GM23248 (cell line): ENCODE data around the gene PSD4. TPM values are rescaled to one million over a fixed set of nuclear protein-coding genes. Genes with fewer than 3 reads are reported as not detected.

Experiments used
- DNase-seq: peaks from one replicate; pipeline ENCODE4 v3.0.0-alpha.2; 2015
- H2AFZ ChIP-seq: fragments of 200-600 bp; sonication (generic); 2 replicates; pipeline ENCODE4 v1.6.1; 2016; ENCODE audit warnings: antibody characterized with exemption
- H3F3A ChIP-seq: fragments of 200-600 bp; sonication (generic); 2 replicates; pipeline ENCODE4 v1.6.1; 2016; ENCODE audit warnings: mild to moderate bottlenecking, antibody characterized with exemption, mixed run types; ENCODE audit not compliant: insufficient read depth
- H3K27ac ChIP-seq: fragments of 200-600 bp; sonication (generic); 2 replicates; pipeline ENCODE4 v1.5.1; 2016; ENCODE audit warnings: mild to moderate bottlenecking
- H3K27me3 ChIP-seq: fragments of 200-600 bp; sonication (generic); replicated peaks from 2 replicates; pipeline ENCODE4 v1.6.1; 2016; ENCODE audit warnings: mild to moderate bottlenecking; ENCODE audit not compliant: insufficient read depth
- H3K36me3 ChIP-seq: fragments of 200-600 bp; sonication (generic); 2 replicates; pipeline ENCODE4 v1.6.1; 2016; ENCODE audit warnings: low read depth, mild to moderate bottlenecking
- H3K4me1 ChIP-seq: fragments of 200-600 bp; sonication (generic); 2 replicates; pipeline ENCODE4 v1.6.1; 2016; ENCODE audit warnings: mild to moderate bottlenecking; ENCODE audit not compliant: insufficient read depth
- H3K4me2 ChIP-seq: fragments of 200-600 bp; sonication (generic); one replicate; pipeline ENCODE4 v1.6.1; 2016; ENCODE audit warnings: mild to moderate bottlenecking; ENCODE audit not compliant: unreplicated experiment
- H3K4me3 ChIP-seq: fragments of 200-600 bp; sonication (generic); 2 replicates; pipeline ENCODE4 v1.5.1; 2016; ENCODE audit warnings: mild to moderate bottlenecking
- H3K79me2 ChIP-seq: fragments of 200-600 bp; sonication (generic); 2 replicates; pipeline ENCODE4 v1.6.1; 2016; ENCODE audit warnings: mild to moderate bottlenecking; ENCODE audit not compliant: insufficient read depth
- H3K9ac ChIP-seq: fragments of 200-600 bp; sonication (generic); 2 replicates; pipeline ENCODE4 v1.6.1; 2016; ENCODE audit warnings: mild to moderate bottlenecking
- H3K9me2 ChIP-seq: fragments of 200-600 bp; sonication (generic); 2 replicates; pipeline ENCODE4 v1.6.1; 2016; ENCODE audit warnings: mixed run types, mild to moderate bottlenecking, moderate library complexity; ENCODE audit not compliant: insufficient read depth
- H3K9me3 ChIP-seq: fragments of 200-600 bp; sonication (generic); one replicate; pipeline ENCODE4 v1.6.1; 2017; ENCODE audit warnings: low read depth
- H4K20me1 ChIP-seq: fragments of 200-600 bp; sonication (generic); 2 replicates; pipeline ENCODE4 v1.6.0; 2016; ENCODE audit not compliant: insufficient read depth
- EZH2 ChIP-seq: fragments of 200-600 bp; sonication (generic); IDR thresholded peaks from 2 replicates; pipeline ENCODE4 v1.6.1; 2018; ENCODE audit warnings: antibody characterized with exemption, mild to moderate bottlenecking; ENCODE audit not compliant: insufficient read depth, poor library complexity, severe bottlenecking
- EZH2phosphoT487 ChIP-seq: fragments of 200-600 bp; sonication (generic); IDR thresholded peaks from 2 replicates; pipeline ENCODE4 v1.6.1; 2018; ENCODE audit warnings: antibody characterized with exemption, moderate library complexity, mild to moderate bottlenecking, low read depth; ENCODE audit not compliant: insufficient read depth
- WGBS, 2 experiments: methylation state at CpG; one replicate each; pipeline ENCODE4 v1.1.6; 2015 to 2017; ENCODE audit warnings: low lambda C conversion rate in 2 of 2, low coverage in 1 of 2; ENCODE audit errors: missing lambda C conversion rate in 2 of 2; 5-methylcytosine and 5-hydroxymethylcytosine counted together
- in situ Hi-C: fragments of 300-500 bp; cut with MboI; formaldehyde crosslinking; loops from 2 replicates; pipeline ENCODE4 v1.15.0; 2020
- polyA plus RNA-seq: library from polyadenylated mRNA; unstranded; fragments of >200 nt; fragmentation: Nextera tagmentation; extraction: Ambion mirVana; gene quantifications from 2 replicates; pipeline ENCODE4 v1.2.1, GENCODE V29; 2016
- total RNA-seq: library from RNA; depleted of rRNA; stranded (reverse); fragments of >200 nt; shearing (Covaris generic); gene quantifications from 2 replicates; pipeline ENCODE4 v1.2.3, GENCODE V29; 2014

Gene PSD4
- total and polyA plus RNA-seq, 2 experiments from 2014 or later = 1.1 to 6.1 TPM

DNA sequence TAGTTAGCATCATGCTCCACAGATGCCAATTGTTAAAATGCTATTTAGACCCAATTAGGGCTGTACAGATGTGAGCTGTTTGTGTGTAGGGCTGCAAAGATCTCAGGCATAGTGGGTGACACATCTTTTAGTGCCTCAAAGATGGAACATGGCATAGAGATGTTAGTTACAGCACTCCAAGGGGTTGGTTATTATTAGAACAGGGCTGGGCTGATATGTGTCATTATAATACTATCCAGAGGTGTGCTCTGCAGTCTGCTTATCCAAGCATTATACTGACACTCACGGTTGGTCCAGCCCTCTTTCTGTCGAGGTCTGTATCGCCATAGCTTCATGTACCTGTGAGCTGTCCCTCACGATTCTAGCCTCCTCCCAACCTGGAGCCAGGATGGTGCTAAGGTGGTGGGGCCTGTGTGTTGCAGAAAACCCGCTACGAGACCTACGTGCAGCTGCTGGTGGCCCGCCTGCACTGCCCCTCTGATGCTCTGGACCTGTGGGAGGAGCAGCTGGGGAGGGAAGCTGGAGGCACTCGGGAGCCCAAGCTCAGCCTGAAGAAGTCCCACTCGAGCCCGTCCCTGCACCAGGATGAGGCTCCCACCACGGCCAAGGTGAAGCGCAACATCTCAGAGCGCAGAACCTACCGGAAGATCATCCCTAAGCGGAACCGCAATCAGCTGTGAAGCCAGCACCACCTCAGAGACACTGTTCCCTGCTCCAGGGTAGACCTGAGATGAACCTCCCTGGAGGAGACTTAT lies 27.1 kb downstream of the PSD4 start:
- H3K36me3 ChIP-seq = no peaks in the 10 kb centered on the region
- no peak overlapping the region for H3K4me2 ChIP-seq
- H3K9ac ChIP-seq = no peak overlapping the region
- no peak for TF ChIP-seq EZH2
- TF ChIP-seq EZH2phosphoT487 = no peak
- H3F3A ChIP-seq = peaks cover 13% of the 10 kb centered on the region
- no peak overlapping the region for H3K4me3 ChIP-seq
- no peaks in the 10 kb centered on the region for H3K9me2 ChIP-seq
- peaks cover 11% of the 10 kb centered on the region for H3K4me1 ChIP-seq
- in situ Hi-C loops = loop anchor here (10.0 kb wide), 1 partner anchor 174 kb away; no protein-coding TSS in a partner anchor
- 93 to 94% methylated on average over 14 to 17 of the region's 17 CpGs for WGBS, 2 experiments
- peak; percentile 40 for DNase-seq
- H3K9me3 ChIP-seq = no peaks in the 10 kb centered on the region
- no peak overlapping the region for H2AFZ ChIP-seq
- H3K27ac ChIP-seq = no peak overlapping the region
- no peaks in the 10 kb centered on the region for H3K27me3 ChIP-seq
- H4K20me1 ChIP-seq = no peaks in the 10 kb centered on the region
- no peaks in the 10 kb centered on the region for H3K79me2 ChIP-seq

DNA sequence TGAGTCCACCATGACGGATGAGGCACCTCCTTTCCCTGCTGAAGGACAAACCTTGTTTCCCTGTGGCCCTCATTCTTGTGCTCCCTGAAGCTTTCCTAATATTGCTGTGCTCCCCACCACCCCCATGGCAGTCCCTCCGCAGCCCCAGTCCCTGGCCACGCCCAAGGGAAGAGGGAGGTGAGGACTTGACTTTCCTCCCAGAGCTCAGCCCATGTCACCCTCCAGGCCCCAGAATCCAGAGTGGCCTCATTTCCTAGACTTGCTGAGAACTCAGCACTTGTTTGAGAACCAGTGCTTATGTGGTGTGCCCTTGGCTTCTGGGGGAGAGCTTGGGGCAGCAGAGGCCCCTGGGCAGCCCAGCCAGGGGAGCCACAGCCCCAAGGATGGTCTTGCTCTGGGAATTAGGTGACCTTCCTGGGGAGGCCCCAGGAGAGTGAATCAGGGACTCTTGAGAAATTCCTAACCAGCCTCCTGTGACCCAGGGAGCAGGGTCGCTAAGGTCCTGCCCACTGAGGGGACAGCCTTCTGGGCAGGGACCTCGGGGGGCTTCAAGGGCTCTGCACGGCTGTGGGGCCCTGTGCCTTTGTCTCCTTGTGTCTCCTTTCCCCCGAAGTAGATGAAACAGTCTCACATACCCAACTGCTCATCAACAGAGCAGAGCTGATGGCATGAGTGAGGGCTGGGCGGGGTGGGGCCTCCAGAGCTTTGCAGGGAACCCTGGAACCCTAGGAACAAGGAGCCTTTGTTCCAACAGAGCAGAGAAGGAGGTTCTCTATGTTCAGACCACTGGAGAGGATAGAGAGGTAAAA lies 27.9 kb downstream of the PSD4 start:
- 88 to 91% methylated on average over 8 of the region's 8 CpGs for WGBS, 2 experiments
- in situ Hi-C loops = loop anchor here (10.0 kb wide), 1 partner anchor 173 kb away; no protein-coding TSS in a partner anchor

DNA sequence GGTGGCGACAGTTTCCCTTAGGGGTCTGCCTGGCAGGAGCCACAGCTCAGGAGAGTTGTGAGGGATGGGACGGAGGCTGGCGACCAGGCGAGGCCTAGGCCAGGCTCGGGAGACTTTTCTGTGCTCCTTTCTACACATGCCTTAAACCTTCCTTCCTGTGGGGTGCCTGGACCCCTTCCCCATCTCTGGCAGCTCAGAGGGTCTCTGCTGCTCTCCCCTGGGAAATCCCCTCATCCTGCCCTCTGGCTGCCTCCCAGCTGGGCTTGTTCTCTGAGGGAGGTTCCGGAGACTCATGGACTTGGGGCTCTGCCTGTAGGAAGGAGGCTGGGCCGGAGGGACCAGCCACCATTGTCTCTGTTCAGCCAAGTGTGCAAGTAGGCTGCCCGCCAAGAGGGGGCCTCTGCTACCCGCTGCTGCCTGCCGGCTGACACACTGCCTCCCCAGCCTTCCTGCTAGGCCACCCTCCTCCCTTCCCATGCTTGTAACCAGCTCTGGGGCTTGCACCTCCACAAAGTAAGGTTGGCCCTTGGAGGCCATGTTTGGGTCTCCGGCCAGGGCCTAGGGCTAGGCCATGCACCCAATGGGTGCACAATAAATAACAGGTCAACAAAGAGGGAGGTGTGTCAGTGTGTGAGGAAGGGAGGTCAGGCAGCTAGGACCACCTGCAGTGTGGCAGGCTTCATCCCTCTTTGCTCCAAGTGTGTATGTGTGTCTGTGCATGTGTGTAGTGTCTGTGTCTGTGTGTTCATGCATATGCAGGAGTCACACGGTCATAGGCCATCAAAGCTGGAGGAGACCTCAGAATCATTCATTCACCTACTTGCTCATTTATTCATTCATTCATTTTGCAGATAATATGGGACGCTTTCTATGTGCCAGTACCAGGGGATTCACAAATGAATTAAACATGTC lies 28.8 kb downstream of the PSD4 start:
- Histone ChIP-seq H3K36me3 (no peaks in the 10 kb centered on the region), H3K9ac (no peak overlapping the region), H3K27ac (no peak overlapping the region), H2AFZ (no peak overlapping the region), H3F3A (peaks cover 13% of the 10 kb centered on the region), H3K9me3 (no peaks in the 10 kb centered on the region), H3K4me1 (peaks cover 11% of the 10 kb centered on the region), H3K27me3 (no peaks in the 10 kb centered on the region), H3K9me2 (no peaks in the 10 kb centered on the region), H3K4me3 (no peak overlapping the region), H3K79me2 (no peaks in the 10 kb centered on the region), H3K4me2 (no peak overlapping the region), H4K20me1 (no peaks in the 10 kb centered on the region)
- 79 to 81% methylated on average over 13 of the region's 13 CpGs for WGBS, 2 experiments
- in situ Hi-C loops = loop anchor here (10.0 kb wide), 1 partner anchor 172 kb away; no protein-coding TSS in a partner anchor
- DNase-seq = no peak
- TF ChIP-seq EZH2phosphoT487 (no peak), EZH2 (no peak)

More for the DNA sequence above, 27.9 kb downstream of the PSD4 start:
- Histone ChIP-seq H3K36me3 (no peaks in the 10 kb centered on the region), H3K27me3 (no peaks in the 10 kb centered on the region), H4K20me1 (no peaks in the 10 kb centered on the region), H2AFZ (no peak overlapping the region), H3K27ac (no peak overlapping the region), H3K9me3 (no peaks in the 10 kb centered on the region), H3K4me2 (no peak overlapping the region), H3F3A (peaks cover 13% of the 10 kb centered on the region), H3K79me2 (no peaks in the 10 kb centered on the region), H3K4me3 (no peak overlapping the region), H3K9ac (no peak overlapping the region), H3K4me1 (peaks cover 11% of the 10 kb centered on the region), H3K9me2 (no peaks in the 10 kb centered on the region)
- no peak for DNase-seq
- TF ChIP-seq EZH2phosphoT487 (no peak), EZH2 (no peak)

DNA sequence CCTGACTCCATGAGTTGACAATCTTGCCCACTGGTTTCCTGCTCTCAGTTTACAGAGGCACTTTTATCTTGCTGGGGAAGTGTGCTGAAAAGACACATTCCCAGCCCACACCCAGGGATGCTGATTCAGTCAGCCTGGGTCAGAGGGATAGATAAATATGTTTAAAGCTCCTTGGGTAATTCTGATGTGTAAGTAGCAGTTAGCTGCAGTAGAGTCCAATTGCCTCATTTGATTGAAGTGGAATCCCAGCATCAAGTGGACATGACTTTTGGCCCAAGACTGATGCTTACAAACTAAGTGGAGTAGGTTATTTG lies 29.4 kb downstream of the PSD4 start:
- H3K36me3 ChIP-seq = no peaks in the 10 kb centered on the region
- no peaks in the 10 kb centered on the region for H4K20me1 ChIP-seq
- in situ Hi-C loops = loop anchor here (10.0 kb wide), 1 partner anchor 172 kb away; no protein-coding TSS in a partner anchor
- H3K79me2 ChIP-seq = no peaks in the 10 kb centered on the region
- H2AFZ ChIP-seq = no peak overlapping the region
- peaks cover 11% of the 10 kb centered on the region for H3K4me1 ChIP-seq
- no peaks in the 10 kb centered on the region for H3K9me3 ChIP-seq
- H3K9me2 ChIP-seq = no peaks in the 10 kb centered on the region
- TF ChIP-seq EZH2 (no peak), EZH2phosphoT487 (no peak)
- H3K4me2 ChIP-seq = no peak overlapping the region
- no peaks in the 10 kb centered on the region for H3K27me3 ChIP-seq
- DNase-seq = peak; percentile 62
- no peak overlapping the region for H3K4me3 ChIP-seq
- H3K9ac ChIP-seq = no peak overlapping the region
- H3K27ac ChIP-seq = no peak overlapping the region
- peaks cover 13% of the 10 kb centered on the region for H3F3A ChIP-seq
